ENCODE data around the gene PHOSPHO1. TPM values are rescaled to one million over a fixed set of nuclear protein-coding genes. Genes with fewer than 3 reads are reported as not detected.
"Not testable (repeated sequence)": the region's sequence is repeated elsewhere in the genome, so short reads cannot be mapped to it uniquely, and the experiment has no call there.

Gene PHOSPHO1, protein sequence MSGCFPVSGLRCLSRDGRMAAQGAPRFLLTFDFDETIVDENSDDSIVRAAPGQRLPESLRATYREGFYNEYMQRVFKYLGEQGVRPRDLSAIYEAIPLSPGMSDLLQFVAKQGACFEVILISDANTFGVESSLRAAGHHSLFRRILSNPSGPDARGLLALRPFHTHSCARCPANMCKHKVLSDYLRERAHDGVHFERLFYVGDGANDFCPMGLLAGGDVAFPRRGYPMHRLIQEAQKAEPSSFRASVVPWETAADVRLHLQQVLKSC
- total RNA-seq (2014; rRNA removed; shearing (Covaris generic)) (not detected in 2 replicates), total RNA-seq (2022) (not detected in 2 replicates), Bru-seq, nascent RNA (not detected), BruChase-seq, experiment 1, labeled RNA remaining after a 6-hour chase (not detected), BruChase-seq, experiment 2, labeled RNA remaining after a 2-hour chase (not detected)
- long read RNA-seq: 0 reads

DNA sequence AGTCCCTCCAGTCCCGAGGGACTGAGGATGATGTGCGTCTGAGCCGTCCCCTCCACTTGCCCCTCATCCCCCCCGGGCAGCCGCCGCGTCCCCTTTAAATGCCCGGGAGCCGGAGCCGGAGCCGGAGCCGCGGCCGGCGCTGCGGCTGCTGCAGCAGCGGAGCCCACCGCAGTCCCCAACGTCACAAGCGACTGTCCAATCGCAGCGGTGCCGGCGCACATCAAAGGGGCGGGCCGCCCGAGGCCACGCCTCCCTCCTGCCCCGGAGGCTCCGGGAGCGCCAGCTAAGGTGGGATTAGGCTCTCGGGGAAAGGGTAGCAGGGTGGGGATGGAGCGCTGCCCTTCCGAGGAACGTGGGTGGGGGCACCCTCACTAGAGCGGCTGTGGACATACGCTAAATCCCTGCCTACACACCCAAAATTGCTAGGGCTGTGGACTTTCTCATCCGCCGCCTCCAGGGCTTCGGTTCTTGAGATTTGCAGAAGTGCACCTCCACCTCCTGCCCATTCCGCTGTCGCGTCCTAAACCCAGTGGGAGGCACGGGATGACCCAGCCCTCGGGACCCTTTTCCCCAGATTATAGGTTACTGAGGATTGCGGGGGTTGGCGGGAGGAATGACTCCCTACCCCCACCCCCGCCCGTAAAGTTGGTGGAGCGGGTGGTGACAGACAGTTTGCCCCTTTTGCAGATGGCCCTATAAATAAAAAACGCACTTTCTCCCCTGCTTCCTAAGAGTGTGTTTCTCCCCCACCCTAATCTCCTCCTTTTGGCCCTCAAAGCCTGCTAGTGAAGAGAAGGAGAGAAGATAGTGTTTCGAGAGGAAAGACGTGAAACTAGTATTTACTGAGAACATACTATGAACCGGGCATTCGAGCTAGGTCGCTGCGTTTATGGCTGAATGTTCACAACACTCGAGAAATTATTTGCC, at the start of gene PHOSPHO1:
TSS of gene PHOSPHO1 (minus strand) at position 152 of the 927 bp plus-strand sequence. CDS start 4,096 bp downstream, outside the sequence.
- ChIA-PET CTCF (ENCODE audit: unreplicated experiment) (interaction anchor here (0.9 kb wide), 1 partner anchor 48 kb away, joined by 3 read pairs; no protein-coding TSS in a partner anchor), POLR2A (no interaction called here)
- peak within 1 kb of the TSS; percentile 88 for H3K4me2 ChIP-seq (ENCODE audit: low read length)
- H3K27ac ChIP-seq (ENCODE audit: low read depth, low read length, poor library complexity, severe bottlenecking): no peak within 1 kb of the TSS
- BruUV-seq (replicated peaks): no TSS peak
- peak within 1 kb of the TSS; percentile 17; the same call in 1 of the 2 replicates for H2AFZ ChIP-seq (ENCODE audit: low read length)
- H4K20me1 ChIP-seq (ENCODE audit: insufficient read depth, low read length): no peaks in the 10 kb centered on the region
- TF ChIP-seq, protein P1, sequence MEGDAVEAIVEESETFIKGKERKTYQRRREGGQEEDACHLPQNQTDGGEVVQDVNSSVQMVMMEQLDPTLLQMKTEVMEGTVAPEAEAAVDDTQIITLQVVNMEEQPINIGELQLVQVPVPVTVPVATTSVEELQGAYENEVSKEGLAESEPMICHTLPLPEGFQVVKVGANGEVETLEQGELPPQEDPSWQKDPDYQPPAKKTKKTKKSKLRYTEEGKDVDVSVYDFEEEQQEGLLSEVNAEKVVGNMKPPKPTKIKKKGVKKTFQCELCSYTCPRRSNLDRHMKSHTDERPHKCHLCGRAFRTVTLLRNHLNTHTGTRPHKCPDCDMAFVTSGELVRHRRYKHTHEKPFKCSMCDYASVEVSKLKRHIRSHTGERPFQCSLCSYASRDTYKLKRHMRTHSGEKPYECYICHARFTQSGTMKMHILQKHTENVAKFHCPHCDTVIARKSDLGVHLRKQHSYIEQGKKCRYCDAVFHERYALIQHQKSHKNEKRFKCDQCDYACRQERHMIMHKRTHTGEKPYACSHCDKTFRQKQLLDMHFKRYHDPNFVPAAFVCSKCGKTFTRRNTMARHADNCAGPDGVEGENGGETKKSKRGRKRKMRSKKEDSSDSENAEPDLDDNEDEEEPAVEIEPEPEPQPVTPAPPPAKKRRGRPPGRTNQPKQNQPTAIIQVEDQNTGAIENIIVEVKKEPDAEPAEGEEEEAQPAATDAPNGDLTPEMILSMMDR (conservative IDR thresholded peaks at IDR 0.05; ENCODE audit: low read length): no peak
- no peak for TF ChIP-seq EZH2phosphoT487 (IDR thresholded peaks at IDR 0.05; ENCODE audit: borderline replicate concordance, low read depth, low read length)
- H3K4me3 ChIP-seq (ENCODE audit: low read depth, low read length, poor library complexity, severe bottlenecking): peak within 1 kb of the TSS; percentile 67
- no peaks in the 10 kb centered on the region for H3K36me3 ChIP-seq (ENCODE audit: insufficient read depth, low read length)
- H3K9me3 ChIP-seq (ENCODE audit: low read length): no peaks in the 10 kb centered on the region
- intact Hi-C loops (cut with micrococcal nuclease; ENCODE audit: unreplicated experiment): loop anchor here (5.0 kb wide), 1 partner anchor 161 kb away; no protein-coding TSS in a partner anchor
- DNase-seq (ENCODE audit: low spot score): peak; percentile 90
- no peaks in the 10 kb centered on the region for H3K79me2 ChIP-seq (ENCODE audit: insufficient read depth, low read depth, low read length)
- H3K4me1 ChIP-seq (ENCODE audit: insufficient read depth, low read length, poor library complexity, severe bottlenecking): peaks cover 9% of the 10 kb centered on the region
- H3K9me2 ChIP-seq (ENCODE audit: insufficient read depth, low read length): no peaks in the 10 kb centered on the region

DNA sequence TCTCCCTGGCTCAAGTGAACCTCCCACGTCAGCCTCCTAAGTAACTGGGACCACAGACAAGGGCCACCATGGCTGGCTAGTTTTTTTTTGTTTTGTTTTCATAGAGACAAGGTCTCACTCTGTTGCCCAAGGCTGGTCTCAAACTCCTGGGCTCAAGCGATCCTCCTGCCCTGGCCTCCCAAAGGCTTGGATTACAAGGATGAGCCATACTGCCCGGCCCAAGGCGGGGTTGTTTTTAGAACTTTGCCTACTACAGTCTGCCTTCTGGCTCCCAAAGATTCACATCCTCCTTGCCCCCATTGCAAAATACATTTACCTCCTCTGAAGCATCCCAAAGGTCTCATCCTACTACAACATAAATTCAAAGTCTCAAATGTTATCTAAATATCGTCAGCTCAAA, 49.5 kb upstream of the PHOSPHO1 start:
- Histone ChIP-seq H3K36me3 (ENCODE audit: insufficient read depth, low read length) (no peaks in the 10 kb centered on the region), H4K20me1 (ENCODE audit: insufficient read depth, low read length) (no peaks in the 10 kb centered on the region), H3K9me2 (ENCODE audit: insufficient read depth, low read length) (no peaks in the 10 kb centered on the region), H3K9me3 (ENCODE audit: low read length) (no peaks in the 10 kb centered on the region), H3K4me3 (ENCODE audit: low read depth, low read length, poor library complexity, severe bottlenecking) (no peak overlapping the region), H3K27ac (ENCODE audit: low read depth, low read length, poor library complexity, severe bottlenecking) (no peak overlapping the region), H2AFZ (ENCODE audit: low read length) (no peak overlapping the region), H3K79me2 (ENCODE audit: insufficient read depth, low read depth, low read length) (no peaks in the 10 kb centered on the region), H3K4me1 (ENCODE audit: insufficient read depth, low read length, poor library complexity, severe bottlenecking) (no peaks in the 10 kb centered on the region), H3K4me2 (ENCODE audit: low read length) (no peak overlapping the region)
- ChIA-PET POLR2A (no interaction called here), CTCF (ENCODE audit: unreplicated experiment) (no interaction called here)
- TF ChIP-seq, protein P1 (conservative IDR thresholded peaks at IDR 0.05; ENCODE audit: low read length): no peak
- no peak for TF ChIP-seq EZH2phosphoT487 (IDR thresholded peaks at IDR 0.05; ENCODE audit: borderline replicate concordance, low read depth, low read length)
- no peak for DNase-seq (ENCODE audit: low spot score)
- intact Hi-C loops (cut with micrococcal nuclease; ENCODE audit: unreplicated experiment): no loop called here
- no TSS peak for BruUV-seq (replicated peaks)

DNA sequence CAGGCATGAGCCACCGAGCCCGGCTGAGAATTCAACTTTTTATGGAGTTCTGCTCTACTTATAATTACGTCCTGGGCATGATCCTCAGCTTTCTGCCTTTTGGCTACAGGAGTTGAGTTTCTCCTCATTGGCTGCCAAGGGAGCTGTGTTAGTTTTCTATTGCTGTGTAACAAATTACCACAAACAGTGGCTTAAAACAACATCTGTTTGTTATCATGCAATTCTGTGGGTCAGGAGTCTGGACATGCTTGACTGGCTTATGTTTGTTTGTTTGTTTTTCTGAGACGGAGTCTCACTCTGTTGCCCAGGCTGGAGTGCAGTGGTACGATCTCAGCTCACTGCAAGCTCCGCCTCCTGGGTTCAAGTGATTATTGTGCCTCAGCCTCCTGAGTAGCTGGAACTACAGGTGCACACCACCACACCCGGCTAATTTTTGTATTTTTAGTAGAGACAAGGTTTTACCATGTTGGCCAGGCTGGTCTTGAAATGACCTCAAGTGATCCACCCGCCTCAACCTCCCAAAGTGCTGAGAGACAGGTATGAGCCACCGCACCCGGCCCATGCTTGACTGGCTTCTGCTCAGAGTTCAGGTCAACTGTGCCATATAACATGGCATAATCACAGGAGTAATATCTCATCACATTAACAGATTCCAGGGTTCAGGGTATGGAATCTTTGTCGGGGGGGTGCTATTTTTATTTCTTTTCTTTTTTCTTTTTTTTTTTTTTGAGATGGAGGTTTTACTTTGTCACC, 48.9 kb upstream of the PHOSPHO1 start:
- H3K79me2 ChIP-seq (ENCODE audit: insufficient read depth, low read depth, low read length); H3K9me2 ChIP-seq (ENCODE audit: insufficient read depth, low read length); DNase-seq (ENCODE audit: low spot score); CTCF ChIA-PET (ENCODE audit: unreplicated experiment); H3K4me3 ChIP-seq (ENCODE audit: low read depth, low read length, poor library complexity, severe bottlenecking); H3K36me3 ChIP-seq (ENCODE audit: insufficient read depth, low read length); POLR2A ChIA-PET; H3K4me1 ChIP-seq (ENCODE audit: insufficient read depth, low read length, poor library complexity, severe bottlenecking); BruUV-seq (replicated peaks); H3K27ac ChIP-seq (ENCODE audit: low read depth, low read length, poor library complexity, severe bottlenecking); intact Hi-C loops (cut with micrococcal nuclease; ENCODE audit: unreplicated experiment); H3K9me3 ChIP-seq (ENCODE audit: low read length); H3K4me2 ChIP-seq (ENCODE audit: low read length); H4K20me1 ChIP-seq (ENCODE audit: insufficient read depth, low read length); H2AFZ ChIP-seq (ENCODE audit: low read length): not testable (repeated sequence)
